ENCODE data around the gene SLC25A28.

The SLC25A28 gene

DNA sequence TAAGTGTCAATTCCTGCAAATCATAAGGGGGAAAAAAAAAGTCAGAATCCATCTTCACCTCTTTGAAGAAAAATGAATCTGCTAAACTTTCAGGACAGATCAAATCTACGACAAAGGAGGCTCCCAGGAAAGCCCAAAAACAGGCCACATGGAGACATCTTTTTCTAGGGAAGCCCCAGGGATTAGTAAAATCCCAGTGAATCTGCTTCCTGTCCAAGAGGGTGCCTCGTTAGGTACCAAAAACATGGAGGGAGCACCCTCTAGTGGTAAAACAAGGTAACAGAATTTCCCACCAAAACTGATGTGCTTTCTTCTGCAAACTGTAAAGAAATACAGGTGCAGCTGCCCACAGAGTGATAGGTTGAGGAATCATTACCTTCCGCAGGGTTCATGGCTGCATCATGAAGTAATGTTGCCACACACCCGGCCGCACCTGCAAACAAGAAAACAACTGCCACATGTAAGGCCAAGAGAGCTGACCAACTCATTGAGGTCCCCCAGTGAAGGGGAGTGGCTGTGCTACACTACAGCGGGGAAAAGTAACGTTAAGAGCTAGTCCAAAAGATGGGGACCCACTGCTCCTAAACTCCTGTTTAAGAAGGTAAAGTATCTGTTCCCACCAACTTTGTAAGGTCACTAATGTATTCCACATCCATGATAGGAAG is 7.9 kb downstream of the SLC25A28 start:
- TF ChIP-seq, protein P1, sequence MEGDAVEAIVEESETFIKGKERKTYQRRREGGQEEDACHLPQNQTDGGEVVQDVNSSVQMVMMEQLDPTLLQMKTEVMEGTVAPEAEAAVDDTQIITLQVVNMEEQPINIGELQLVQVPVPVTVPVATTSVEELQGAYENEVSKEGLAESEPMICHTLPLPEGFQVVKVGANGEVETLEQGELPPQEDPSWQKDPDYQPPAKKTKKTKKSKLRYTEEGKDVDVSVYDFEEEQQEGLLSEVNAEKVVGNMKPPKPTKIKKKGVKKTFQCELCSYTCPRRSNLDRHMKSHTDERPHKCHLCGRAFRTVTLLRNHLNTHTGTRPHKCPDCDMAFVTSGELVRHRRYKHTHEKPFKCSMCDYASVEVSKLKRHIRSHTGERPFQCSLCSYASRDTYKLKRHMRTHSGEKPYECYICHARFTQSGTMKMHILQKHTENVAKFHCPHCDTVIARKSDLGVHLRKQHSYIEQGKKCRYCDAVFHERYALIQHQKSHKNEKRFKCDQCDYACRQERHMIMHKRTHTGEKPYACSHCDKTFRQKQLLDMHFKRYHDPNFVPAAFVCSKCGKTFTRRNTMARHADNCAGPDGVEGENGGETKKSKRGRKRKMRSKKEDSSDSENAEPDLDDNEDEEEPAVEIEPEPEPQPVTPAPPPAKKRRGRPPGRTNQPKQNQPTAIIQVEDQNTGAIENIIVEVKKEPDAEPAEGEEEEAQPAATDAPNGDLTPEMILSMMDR (conservative IDR thresholded peaks at IDR 0.05) = peak; percentile 86
- peak overlapping the region; percentile 23; the same call in 1 of the 2 replicates for H3K27ac ChIP-seq

- peak overlapping the region; percentile 23; the same call in 1 of the 2 replicates for H3K27ac ChIP-seq
- TF ChIP-seq, protein P1 (conservative IDR thresholded peaks at IDR 0.05) = no peak
Measured at GRCh38 chr10:99611326-99611725, 8.9 kb downstream of the SLC25A28 start.

GRCh38 chr10:99610221-99610620 is 10.0 kb downstream of the SLC25A28 start:
- TF ChIP-seq, protein P1 (conservative IDR thresholded peaks at IDR 0.05) = no peak
- no peak overlapping the region for H3K27ac ChIP-seq

DNA sequence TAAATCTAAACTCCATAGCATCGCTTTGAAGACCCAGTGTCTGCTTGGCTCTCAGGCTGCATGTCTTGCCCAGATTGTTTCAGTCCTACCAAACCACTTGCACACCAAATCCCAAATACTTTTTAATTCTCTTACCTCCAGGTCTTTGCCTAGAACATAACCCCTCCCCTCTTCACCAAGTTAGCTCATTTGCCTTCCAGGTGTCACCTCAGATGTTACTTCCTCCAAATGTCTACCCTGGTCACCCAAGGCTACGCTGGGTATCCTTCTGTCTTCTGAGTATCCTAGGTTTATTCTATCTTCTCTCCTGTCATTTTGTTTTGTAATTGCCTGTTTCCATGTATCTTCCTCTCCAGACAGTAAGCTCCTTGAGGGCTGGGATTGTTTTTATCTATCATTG is 11.1 kb downstream of the SLC25A28 start:
- no peak overlapping the region for H3K27ac ChIP-seq
- TF ChIP-seq, protein P1 (conservative IDR thresholded peaks at IDR 0.05) = no peak

DNA sequence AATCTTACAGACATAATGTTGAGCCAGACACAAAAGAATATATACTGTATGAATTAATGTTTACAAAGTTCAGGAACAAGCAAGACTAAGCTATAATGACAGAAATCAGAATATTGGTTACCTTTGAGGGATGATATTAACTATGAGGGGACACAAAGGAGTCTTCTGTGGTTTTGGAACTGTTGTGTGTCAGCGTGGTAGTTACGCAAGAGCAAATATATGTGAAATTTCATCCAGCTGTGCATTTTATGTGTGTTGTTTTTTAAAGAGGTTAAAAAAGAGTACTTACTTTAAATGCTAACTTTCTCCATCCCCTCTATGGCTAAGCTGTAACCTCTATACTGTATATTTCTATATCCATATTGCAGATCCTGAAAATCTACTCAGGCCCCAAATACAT is 14.9 kb downstream of the SLC25A28 start:
- TF ChIP-seq, protein P1 (conservative IDR thresholded peaks at IDR 0.05) = no peak
- no peak overlapping the region for H3K27ac ChIP-seq

DNA sequence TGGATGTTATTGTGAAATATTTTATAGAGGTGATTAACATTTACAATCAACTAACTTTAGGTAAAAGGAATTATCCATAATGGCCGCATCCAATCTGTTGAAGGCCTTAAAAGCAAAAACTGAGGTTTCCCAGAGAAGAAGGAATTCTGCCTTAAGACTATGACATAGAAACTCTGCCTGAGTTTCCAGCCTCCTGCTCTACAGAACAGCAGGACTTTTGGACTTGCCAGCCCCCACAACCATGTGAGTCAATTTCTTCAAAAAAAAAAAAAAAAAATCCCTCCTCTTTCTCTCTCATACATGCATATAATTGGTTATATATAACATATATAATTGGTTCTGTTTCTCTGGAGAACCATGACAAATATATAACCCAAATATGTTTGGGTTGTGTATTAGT is 15.4 kb downstream of the SLC25A28 start:
- peak overlapping the region; percentile 53 for H3K27ac ChIP-seq
- TF ChIP-seq, protein P1 (conservative IDR thresholded peaks at IDR 0.05) = no peak

GRCh38 chr10:99598781-99599509 is 21.3 kb downstream of the SLC25A28 start:
- H3K27ac ChIP-seq = no peak overlapping the region
- TF ChIP-seq, protein P1 (conservative IDR thresholded peaks at IDR 0.05) = no peak
